HepG2 (cell line): ENCODE results near the gene PPP1R9A. TPM values are rescaled to one million over a fixed set of nuclear protein-coding genes. Genes with fewer than 3 reads are reported as not detected.
"Not testable (repeated sequence)": the region's sequence is repeated elsewhere in the genome, so short reads cannot be mapped to it uniquely, and the experiment has no call there.

Source experiments
- ATAC-seq: fragments of 200-7000 bp; cut with Tn5 transposase; 3 replicates; pipeline ENCODE4 v1.9.1; 2020; ENCODE audit warnings: mild to moderate bottlenecking, moderate library complexity
- BruUV-seq: library from RNA; stranded (reverse); fragments of 400-500 nt; replicated peaks from 2 replicates; lab custom pipeline; 2021; lab: Mats Ljungman, UMichigan
- CTCF ChIA-PET: fragments of 300-600 bp; formaldehyde crosslinking; extraction: SDS; loops from one replicate; lab custom pipeline; 2021; ENCODE audit warnings: low total read pairs, inconsistent platforms, low intra/inter-chr PET ratio; lab: Yijun Ruan, JAX
- POLR2A ChIA-PET: fragments of 350-600 bp; sonication (Branson Sonifier 250); formaldehyde crosslinking; loops from one replicate; lab custom pipeline; 2020; ENCODE audit warnings: antibody characterized with exemption, inconsistent platforms; lab: Yijun Ruan, JAX
- DNase-seq: peaks from one replicate; pipeline ENCODE4 v3.0.0-alpha.2; 2015; ENCODE audit warnings: low spot score
- FAIRE-seq: peaks from 3 replicates; lab custom pipeline; 2011; peaks lifted over from hg19 to GRCh38; lab: Jason Lieb, UNC
- H2AFZ ChIP-seq: one replicate; pipeline ENCODE4 v1.6.1; 2011; ENCODE audit warnings: low read length, inconsistent platforms
- H3K27ac ChIP-seq: fragments of 300-600 bp; 3 replicates; pipeline ENCODE4 v1.8.0; 2011; ENCODE audit warnings: mixed run types, mild to moderate bottlenecking, mixed read lengths, low read length, inconsistent platforms; ENCODE audit not compliant: insufficient read depth; ENCODE audit errors: extremely low read length
- H3K27me3 ChIP-seq, 2 experiments: fragments of 200-600 bp in 1 of 2; 2 replicates in 1 of 2; 3 replicates in 1 of 2; pipeline versions ENCODE4 v1.6.0 to v1.8.0; 2011; ENCODE audit warnings: low read length in 2 of 2, mild to moderate bottlenecking in 2 of 2, moderate library complexity in 2 of 2, inconsistent platforms in 1 of 2; ENCODE audit not compliant: insufficient read depth in 2 of 2, control insufficient read depth in 1 of 2
- H3K36me3 ChIP-seq, 2 experiments: fragments of 200-600 bp in 1 of 2; replicated peaks in 1 of 2; 2 replicates in 1 of 2; 3 replicates in 1 of 2; pipeline versions ENCODE4 v1.5.1 to v1.8.0; 2011; ENCODE audit warnings: low read length in 2 of 2, inconsistent platforms in 1 of 2; ENCODE audit not compliant: insufficient read depth in 2 of 2, control insufficient read depth in 1 of 2
- H3K4me1 ChIP-seq: 2 replicates; pipeline ENCODE4 v1.5.1; 2012; ENCODE audit warnings: low read length, inconsistent platforms; ENCODE audit not compliant: insufficient read depth
- H3K4me2 ChIP-seq: 2 replicates; pipeline ENCODE4 v1.6.0; 2011; ENCODE audit warnings: low read depth, low read length, inconsistent platforms
- H3K4me3 ChIP-seq, 3 experiments: fragments of 200-600 bp in 1 of 3; sonication (generic), shearing (Covaris generic) in 1 of 3; replicated peaks in 1 of 3; 2 replicates each; pipeline ENCODE4 v1.5.1; 2011 to 2016; ENCODE audit warnings: low read length in 3 of 3, inconsistent platforms in 2 of 3, low read depth in 2 of 3, mild to moderate bottlenecking in 2 of 3, control low read depth in 1 of 3, mixed read lengths in 1 of 3; ENCODE audit not compliant: insufficient read depth in 1 of 3
- H3K79me2 ChIP-seq: one replicate; pipeline ENCODE4 v1.6.1; 2011; ENCODE audit warnings: low read length, inconsistent platforms; ENCODE audit not compliant: insufficient read depth
- H3K9ac ChIP-seq: 2 replicates; pipeline ENCODE4 v1.6.0; 2011; ENCODE audit warnings: mild to moderate bottlenecking, low read depth, low read length, inconsistent platforms; ENCODE audit not compliant: insufficient read depth
- H3K9me3 ChIP-seq: 2 replicates; pipeline ENCODE4 v1.5.1; 2012; ENCODE audit warnings: mild to moderate bottlenecking, low read length
- H4K20me1 ChIP-seq: 2 replicates; pipeline ENCODE4 v1.6.0; 2011; ENCODE audit warnings: inconsistent platforms, mild to moderate bottlenecking, low read length, moderate library complexity; ENCODE audit not compliant: insufficient read depth
- CC2D1A ChIP-seq: sonication (generic); formaldehyde crosslinking; IDR thresholded peaks from 2 replicates; pipeline ENCODE4 v1.8.1; 2023; ENCODE audit warnings: mild to moderate bottlenecking, missing genetic modification reagents
- CREB3 ChIP-seq: sonication (generic); formaldehyde crosslinking; IDR thresholded peaks from 2 replicates; pipeline ENCODE4 v1.5.0; 2020; ENCODE audit warnings: missing genetic modification reagents
- DNMT1 ChIP-seq: sonication (generic); formaldehyde crosslinking; IDR thresholded peaks from 2 replicates; pipeline ENCODE4 v1.5.1; 2020; ENCODE audit warnings: mild to moderate bottlenecking, missing genetic modification reagents
- NCOR1 ChIP-seq: fragments of 200-600 bp; sonication (generic); IDR thresholded peaks from 2 replicates; pipeline ENCODE4 v1.7.0; 2017; ENCODE audit warnings: antibody characterized with exemption, low read length, borderline replicate concordance
- NRL ChIP-seq: sonication (generic); formaldehyde crosslinking; IDR thresholded peaks from 2 replicates; pipeline ENCODE4 v1.5.0; 2020; ENCODE audit warnings: missing genetic modification reagents, mild to moderate bottlenecking, moderate library complexity, borderline replicate concordance
- SIN3A ChIP-seq: IDR thresholded peaks from 2 replicates; pipeline ENCODE4 v1.6.1; 2011; ENCODE audit warnings: low read depth, mild to moderate bottlenecking, control low read depth, low read length, borderline replicate concordance
- U2AF2 ChIP-seq: fragments of 200-400 bp; formaldehyde crosslinking; IDR thresholded peaks from 2 replicates; pipeline ENCODE4 v1.6.1; 2017; ENCODE audit warnings: low read depth, mild to moderate bottlenecking, low read length
- ZNF329 ChIP-seq: sonication (generic); formaldehyde crosslinking; IDR thresholded peaks from 2 replicates; pipeline ENCODE4 v1.9.0; 2021; ENCODE audit warnings: low read depth, mild to moderate bottlenecking, missing genetic modification reagents
- ZNF431 ChIP-seq: sonication (generic); formaldehyde crosslinking; IDR thresholded peaks from 2 replicates; pipeline ENCODE4 v1.9.0; 2022; ENCODE audit warnings: missing genetic modification reagents, low read depth, mild to moderate bottlenecking, borderline replicate concordance
- ZNF44 ChIP-seq: sonication (generic); formaldehyde crosslinking; IDR thresholded peaks from 2 replicates; pipeline ENCODE4 v1.5.1; 2020; ENCODE audit warnings: mild to moderate bottlenecking, missing genetic modification reagents
- ZNF543 ChIP-seq: sonication (generic); formaldehyde crosslinking; IDR thresholded peaks from 2 replicates; pipeline ENCODE4 v1.4.0; 2020; ENCODE audit warnings: mild to moderate bottlenecking, missing genetic modification reagents
- ZNF589 ChIP-seq: sonication (generic); formaldehyde crosslinking; conservative IDR thresholded peaks from 2 replicates; pipeline ENCODE4 v1.8.0; 2022; ENCODE audit warnings: mild to moderate bottlenecking, moderate library complexity, missing genetic modification reagents
- ZNF773 ChIP-seq: sonication (generic); formaldehyde crosslinking; IDR thresholded peaks from 2 replicates; pipeline ENCODE4 v1.4.0; 2020; ENCODE audit warnings: missing genetic modification reagents, borderline replicate concordance
- ZNF782 ChIP-seq: sonication (generic); formaldehyde crosslinking; IDR thresholded peaks from 2 replicates; pipeline ENCODE4 v1.4.0; 2020; ENCODE audit warnings: missing genetic modification reagents, mild to moderate bottlenecking, borderline replicate concordance
- ZNF879 ChIP-seq: sonication (generic); formaldehyde crosslinking; IDR thresholded peaks from 2 replicates; pipeline ENCODE4 v1.8.1; 2023; ENCODE audit warnings: missing genetic modification reagents
- WGBS: methylation state at CpG from one replicate; pipeline ENCODE4 v1.1.6; 2017; ENCODE audit warnings: low lambda C conversion rate; 5-methylcytosine and 5-hydroxymethylcytosine counted together
- in situ Hi-C: cut with HindIII; loops from 2 replicates; pipeline ENCODE4 v1.10.0; 2017; ENCODE audit warnings: low pct_unique_long_range_greater_than_20kb; ENCODE audit not compliant: extremely low pct_ligation_motif_present
- intact Hi-C: fragments of 100-400 bp; cut with micrococcal nuclease; formaldehyde crosslinking; loops from one replicate; pipeline ENCODE4 v1.10.0; 2022; ENCODE audit not compliant: unreplicated experiment
- polyA plus RNA-seq, 8 experiments: library from polyadenylated mRNA; depleted of rRNA in 3 of 8; stranded (reverse) in 7 of 8; unstranded in 1 of 8; fragments of >200 nt; fragmentation: Illumina TruSeq in 4 of 8; extraction: Trizol in 4 of 8; gene quantifications; 2 replicates each; pipeline versions ENCODE4 v1.2.1 to v1.2.3, GENCODE V29; 2011 to 2016; ENCODE audit warnings: low read depth in 4 of 8, missing spikeins in 1 of 8, mixed read lengths in 1 of 8; ENCODE audit not compliant: insufficient read depth in 1 of 8
- total RNA-seq, 5 experiments: library from RNA; depleted of rRNA; stranded (reverse); fragments of >200 nt; fragmentation: Illumina TruSeq; extraction: Trizol; gene quantifications; 2 replicates each; pipeline ENCODE4 v1.2.3, GENCODE V29; 2016; ENCODE audit warnings: low read depth in 1 of 5

Gene PPP1R9A
- total and polyA plus RNA-seq, 2 of the 13 experiments (the other 11 are each of a cell fraction or from before 2014, with no cell fraction given), result 11.4 to 31.9 TPM

- TF ChIP-seq ZNF589, result no peak
Measured at GRCh38 chr7:94999069-94999351, 91.6 kb downstream of the PPP1R9A start (continued).

GRCh38 chr7:94999601-95000000 lies 92.2 kb downstream of the PPP1R9A start:
- POLR2A ChIA-PET, intact Hi-C loops, H4K20me1 ChIP-seq, CTCF ChIA-PET, FAIRE-seq, ATAC-seq, H3K4me3 ChIP-seq, BruUV-seq, H3K9me3 ChIP-seq, H3K36me3 ChIP-seq, H3K27me3 ChIP-seq, DNase-seq, in situ Hi-C loops, H2AFZ ChIP-seq, H3K4me2 ChIP-seq, H3K27ac ChIP-seq, H3K9ac ChIP-seq: not testable (repeated sequence)
- Histone ChIP-seq H3K4me1 (peaks cover 57% of the 10 kb centered on the region), H3K79me2 (peaks cover 24% of the 10 kb centered on the region)
- WGBS, result 97% methylated on average over 5 of the region's 5 CpGs

- in situ Hi-C loops, result no loop called here
- DNase-seq (no peak), FAIRE-seq (no peak), ATAC-seq (no peak)
- no peaks in the 10 kb centered on the region for H3K27me3 ChIP-seq
- H3K9ac ChIP-seq, result no peak overlapping the region
- intact Hi-C loops, result no loop called here
- 97% methylated on average over 3 of the region's 3 CpGs for WGBS
- peaks cover 14% of the 10 kb centered on the region for H3K79me2 ChIP-seq
- H3K4me2 ChIP-seq, result no peak overlapping the region
- no TSS peak for BruUV-seq
- ChIA-PET POLR2A (no interaction called here), CTCF (no interaction called here)
- H3K4me3 ChIP-seq, result no peak overlapping the region
- no peaks in the 10 kb centered on the region for H3K9me3 ChIP-seq
- H3K4me1 ChIP-seq, result peaks cover 43% of the 10 kb centered on the region
- H3K27ac ChIP-seq, result no peak overlapping the region
- H4K20me1 ChIP-seq, result no peaks in the 10 kb centered on the region
- no peak overlapping the region for H2AFZ ChIP-seq
- TF ChIP-seq ZNF543 (CRISPR knock-in tag) (no peak), NCOR1 (no peak), ZNF44 (no peak), ZNF879 (CRISPR knock-in tag) (no peak), ZNF782 (no peak), NRL (CRISPR knock-in tag) (no peak), CC2D1A (CRISPR knock-in tag) (no peak), CREB3 (no peak), SIN3A (no peak), ZNF431 (CRISPR knock-in tag) (no peak), ZNF329 (CRISPR knock-in tag) (no peak), DNMT1 (CRISPR knock-in tag) (no peak), ZNF773 (CRISPR knock-in tag) (no peak), U2AF2 (no peak)
- TF ChIP-seq, all 625 proteins: peak for 0
- no peaks in the 10 kb centered on the region for H3K36me3 ChIP-seq
Measured at GRCh38 chr7:95001258-95001657, 93.9 kb downstream of the PPP1R9A start.
